ENCODE measurements around the gene CRIP2.

GRCh38 chr14:105444859-105445258 is 29.8 kb upstream of the CRIP2 start:
- TF ChIP-seq CTCF (IDR thresholded peaks at IDR 0.05) (no peak), POLR2A (IDR thresholded peaks at IDR 0.05) (no peak), EP300 (IDR thresholded peaks at IDR 0.05) (no peak)

All from ovary (tissue), 3 donors.